ENCODE results near the gene CDHR5.

DNA sequence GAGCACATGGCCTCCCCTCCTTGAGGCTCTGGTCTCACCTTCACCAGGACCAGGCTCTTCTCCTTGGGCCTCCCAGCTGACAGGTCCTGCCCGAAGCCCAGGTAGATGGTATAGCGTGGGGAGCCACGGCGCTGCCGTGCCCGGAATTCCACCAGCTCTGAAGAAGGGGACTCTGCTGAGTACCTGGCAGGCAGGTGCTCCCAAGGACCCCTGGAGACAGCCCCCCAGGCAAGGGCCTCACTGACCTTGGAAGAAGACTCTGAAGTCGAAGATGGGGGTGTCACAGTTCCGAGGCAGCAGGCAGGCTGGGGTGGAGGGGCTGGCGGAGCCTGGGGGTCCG lies 11.8 kb downstream of the CDHR5 start:
- TF ChIP-seq TAF1 (IDR thresholded peaks at IDR 0.05; ENCODE audit: borderline replicate concordance, low read depth, low read length) = no peak
- TF ChIP-seq POLR2AphosphoS5 (IDR thresholded peaks at IDR 0.05; ENCODE audit: low read depth, low read length) = no peak
